ENCODE results near the gene SLC40A1. TPM values are rescaled to one million over a fixed set of nuclear protein-coding genes. Genes with fewer than 3 reads are reported as not detected.

Gene SLC40A1
- polyA plus RNA-seq, 1 donor: 121 TPM

GRCh38 chr2:189542145-189542882, 38.3 kb downstream of the SLC40A1 start:
- no peak for DNase-seq

GRCh38 chr2:189541591-189541990, 39.0 kb downstream of the SLC40A1 start:
- DNase-seq: no peak

DNA sequence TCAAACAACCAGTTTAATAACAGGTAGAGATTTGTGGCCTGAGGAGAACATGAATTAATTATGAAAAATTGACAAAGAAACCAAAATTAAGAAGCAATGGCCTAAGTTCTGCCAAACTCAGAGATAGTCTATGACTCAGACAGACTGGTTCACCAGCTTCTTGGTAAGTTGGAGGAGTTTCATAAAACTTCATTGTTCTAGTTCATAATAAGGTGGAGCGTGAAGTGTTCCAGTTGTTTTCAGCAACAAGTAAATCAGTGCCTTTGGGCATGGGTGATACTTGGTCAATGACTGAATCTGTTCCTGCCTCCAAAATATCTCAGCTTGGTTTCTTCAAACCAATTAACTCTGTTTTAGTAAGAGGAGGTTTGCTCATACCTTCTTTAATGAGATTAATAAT, 40.0 kb downstream of the SLC40A1 start:
- no peak for DNase-seq

DNA sequence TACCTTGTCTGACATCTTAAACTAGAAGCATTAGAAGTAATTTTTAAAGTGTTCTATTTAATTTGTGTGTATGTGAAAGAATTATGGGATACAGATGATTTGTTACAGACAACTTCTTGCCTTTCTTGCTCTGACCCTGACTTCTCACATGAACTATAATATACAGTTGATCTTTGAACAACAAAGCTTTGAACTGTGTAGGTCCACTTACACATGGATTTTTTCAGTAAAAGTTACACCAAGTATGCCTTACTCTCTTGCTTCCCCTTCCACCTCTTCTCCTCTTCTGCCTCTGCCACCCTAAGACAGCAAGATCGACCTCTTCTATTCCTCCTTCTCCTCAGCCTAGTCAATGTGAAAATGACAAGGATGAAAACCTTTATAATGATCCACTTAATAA, 42.2 kb downstream of the SLC40A1 start:
- no peak for DNase-seq

GRCh38 chr2:189536830-189537229, 43.8 kb downstream of the SLC40A1 start:
- DNase-seq: no peak

DNA sequence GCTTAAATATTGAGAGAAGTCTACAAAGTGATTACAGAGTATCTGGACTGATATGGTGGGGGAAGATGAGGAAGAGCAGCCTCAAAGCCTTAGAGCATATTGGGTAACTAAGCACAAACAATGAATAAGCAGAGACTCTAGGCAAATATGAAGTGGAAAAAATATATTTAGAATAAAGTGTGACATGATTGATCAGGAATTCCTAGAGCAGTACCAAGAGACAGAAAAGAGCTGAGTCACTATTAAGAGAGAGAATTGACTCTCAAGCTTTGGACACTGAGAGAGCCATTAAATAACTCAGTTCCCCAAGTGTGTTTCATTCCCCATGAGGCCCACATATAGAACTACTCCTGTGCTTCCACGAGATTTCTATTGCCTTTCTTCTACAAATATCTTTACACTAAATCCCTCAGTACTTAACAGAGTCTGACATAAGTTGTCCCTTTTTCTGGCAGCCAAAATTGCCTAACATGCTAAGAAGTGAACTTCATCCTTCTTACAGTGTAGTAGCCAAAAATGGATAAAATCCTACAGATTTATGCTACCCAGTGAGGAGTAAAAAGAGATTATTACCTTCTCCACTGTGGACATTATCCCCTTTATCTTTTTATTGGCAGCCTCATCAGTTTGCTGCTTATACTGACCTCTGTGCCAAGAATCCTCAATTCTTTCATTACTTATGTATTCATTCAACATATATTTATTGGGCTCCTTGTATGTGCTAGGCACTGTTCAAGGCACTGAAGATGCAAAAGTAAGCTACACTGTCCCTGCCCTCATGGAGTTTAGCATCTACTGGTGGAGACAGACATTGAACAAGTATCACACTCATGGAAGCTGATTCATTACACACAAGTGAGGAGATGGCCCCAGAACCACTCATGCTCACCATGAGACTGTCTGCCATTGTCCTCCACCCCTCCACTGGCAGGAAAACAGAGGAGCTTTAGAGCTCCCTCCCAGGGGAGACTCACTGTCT, 45.4 kb downstream of the SLC40A1 start:
- DNase-seq: no peak

DNA sequence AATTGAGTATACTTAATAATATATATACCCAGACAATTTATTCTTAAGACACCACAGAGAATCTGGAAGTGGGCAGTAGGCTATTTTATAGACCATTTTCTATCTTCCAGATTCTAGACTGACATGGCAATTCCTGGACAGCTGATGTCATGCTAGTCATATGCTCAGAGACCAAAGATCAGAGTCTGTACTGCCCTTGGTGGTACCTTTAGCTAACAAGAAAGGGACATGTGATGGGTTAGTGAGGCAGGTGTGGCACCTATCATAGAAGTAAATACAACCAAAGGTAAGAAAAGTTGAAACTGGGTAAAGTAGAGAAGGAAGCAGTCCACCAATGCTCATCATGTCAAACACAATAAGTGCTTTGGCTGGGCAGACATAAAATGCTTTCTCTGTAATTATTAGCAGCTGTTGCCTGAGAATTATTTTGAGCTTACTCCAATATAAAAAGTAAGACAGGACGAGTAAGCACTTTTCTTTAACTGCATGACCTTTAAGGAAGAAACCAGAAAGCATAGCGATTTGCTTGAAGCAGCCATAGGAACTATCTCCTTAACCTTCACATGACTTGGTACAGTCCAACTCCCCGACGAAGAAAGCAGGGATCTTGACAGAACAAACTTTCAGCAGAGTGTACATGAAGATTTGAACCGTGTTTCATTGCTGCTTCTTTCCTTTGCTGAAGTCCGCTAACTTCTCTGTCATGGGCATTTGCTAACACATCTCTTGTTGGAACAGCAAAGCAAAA, 47.1 kb downstream of the SLC40A1 start:
- no peak for DNase-seq

GRCh38 chr2:189530965-189531637, 49.5 kb downstream of the SLC40A1 start:
- no peak for DNase-seq

DNA sequence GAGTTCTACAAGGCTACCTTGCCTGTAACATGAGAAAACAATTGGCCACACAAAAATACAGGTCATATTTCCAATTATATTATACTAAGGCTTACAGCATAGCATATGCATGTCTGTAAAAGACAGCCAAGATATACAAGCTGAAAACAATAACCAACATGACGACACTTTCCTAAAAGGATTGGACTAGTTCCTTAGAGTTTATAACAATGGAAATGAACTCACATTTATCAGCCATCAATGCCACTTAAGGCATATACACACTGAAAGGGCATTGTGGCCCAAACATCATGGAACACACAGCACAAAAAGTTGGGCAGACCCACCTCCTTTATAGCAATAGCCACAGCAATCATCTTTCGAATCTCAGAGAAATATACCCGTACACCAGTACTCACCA, 52.0 kb downstream of the SLC40A1 start:
- DNase-seq: no peak

DNA sequence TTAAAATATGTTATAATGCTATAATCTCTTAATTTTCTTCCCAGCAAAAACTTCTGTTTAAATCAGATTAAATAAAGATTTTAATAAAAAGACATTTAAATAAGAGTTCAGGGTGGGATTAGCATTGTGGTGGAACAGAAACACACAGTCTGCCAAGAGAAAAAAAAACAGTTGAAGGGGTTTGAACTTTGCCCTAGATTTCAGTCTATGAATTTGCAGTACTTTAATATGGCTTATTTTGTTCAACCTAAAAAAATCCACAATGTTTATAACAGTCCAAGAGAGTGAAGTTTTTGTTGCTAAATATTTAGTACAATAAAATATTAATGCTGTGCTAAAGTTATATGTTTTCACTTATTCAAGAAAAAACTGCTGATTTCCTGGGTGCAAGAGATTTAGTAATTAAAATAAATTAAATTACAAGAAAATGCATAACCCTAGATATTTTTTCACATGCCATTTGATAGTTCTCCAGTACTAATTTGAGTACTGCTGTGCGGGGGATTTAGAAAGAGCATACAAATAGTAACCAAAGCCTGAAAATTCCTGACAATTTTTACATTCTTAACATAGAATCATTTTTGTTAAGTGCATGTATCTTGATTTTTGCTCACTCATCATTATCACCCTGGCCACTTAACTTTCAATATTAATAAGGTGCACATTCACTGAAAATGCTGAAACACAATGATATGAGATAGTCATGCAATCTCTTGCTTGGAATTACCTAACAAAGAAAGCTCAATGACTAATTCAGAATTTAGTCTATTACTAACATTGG, 52.6 kb downstream of the SLC40A1 start:
- DNase-seq: no peak

DNA sequence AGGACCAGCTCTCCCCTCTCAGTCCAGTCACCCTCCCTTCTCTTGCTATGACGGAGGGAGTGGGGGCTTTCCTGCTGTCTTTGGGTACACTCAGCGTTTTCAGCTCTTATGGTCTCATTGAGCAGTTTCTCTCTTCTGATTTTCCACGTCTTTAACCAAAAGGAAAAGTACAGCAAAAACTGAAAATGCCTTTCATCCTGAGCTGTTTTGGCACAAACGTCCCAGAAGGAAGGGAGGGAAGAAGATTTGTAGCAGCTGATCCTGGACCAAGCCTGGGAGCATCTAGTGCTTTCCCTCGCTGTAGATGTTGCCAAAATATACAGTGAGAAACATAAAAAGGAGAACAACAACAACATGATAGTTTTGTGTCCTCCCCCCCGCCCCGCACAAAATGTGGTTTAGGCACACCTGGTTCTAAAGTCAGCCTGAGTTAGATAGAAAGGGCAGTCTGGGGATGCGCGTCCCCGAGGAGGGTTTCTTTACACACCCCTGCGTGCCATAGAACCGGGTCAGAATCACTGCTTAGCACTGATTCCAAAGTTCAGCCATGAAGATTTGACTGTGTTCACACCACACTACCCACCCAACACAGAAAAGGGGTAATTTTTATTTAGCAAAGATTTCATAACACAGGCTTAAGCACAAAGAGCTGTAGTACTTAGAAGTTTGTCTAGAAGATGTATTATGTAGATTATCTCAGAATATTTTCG, 53.4 kb downstream of the SLC40A1 start:
- peak; percentile 22 for DNase-seq

- DNase-seq: no peak
These were observed 54.3 kb downstream of the SLC40A1 start for GRCh38 chr2:189526241-189526640.

DNA sequence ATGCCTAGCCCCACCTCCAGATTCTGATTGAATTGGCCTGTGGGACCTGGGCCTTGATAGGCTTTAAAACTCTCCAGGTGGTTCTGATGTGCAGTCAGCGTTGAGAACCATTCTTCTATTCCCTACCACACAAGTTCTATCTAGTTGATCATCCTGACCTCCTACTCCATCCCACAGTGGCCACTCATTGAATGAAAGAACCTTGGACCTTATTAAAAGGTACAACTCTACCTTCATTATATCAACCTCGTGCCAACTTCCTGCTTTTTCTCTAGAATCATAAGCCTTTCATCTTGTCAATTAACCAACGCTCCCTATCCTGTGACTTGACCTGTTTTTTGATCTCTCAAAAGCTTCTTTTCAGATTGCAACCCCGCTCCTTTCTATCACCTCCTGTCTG, 55.8 kb downstream of the SLC40A1 start:
- no peak for DNase-seq

GRCh38 chr2:189522435-189523151, 58.0 kb downstream of the SLC40A1 start:
- DNase-seq: no peak

GRCh38 chr2:189521699-189522434, 58.7 kb downstream of the SLC40A1 start:
- no peak for DNase-seq

GRCh38 chr2:189519631-189520387, 60.8 kb downstream of the SLC40A1 start:
- DNase-seq: no peak

GRCh38 chr2:189517847-189518535, 62.6 kb downstream of the SLC40A1 start:
- no peak for DNase-seq

- DNase-seq: no peak
These were observed 64.0 kb downstream of the SLC40A1 start for GRCh38 chr2:189516546-189516945.
